Stimulated activated CD4-positive, alpha-beta T cell treated with anti-CD3 and anti-CD28 coated beads, Interleukin-15, amount 100 ng/mL, for 24 hours (primary cell): Measurements from ENCODE around the gene UGT1A4.
"Not testable (repeated sequence)": the region's sequence is repeated elsewhere in the genome, so short reads cannot be mapped to it uniquely, and the experiment has no call there.

ENCODE experiments used
- DNase-seq: peaks from one replicate; pipeline ENCODE4 v3.0.0-alpha.2; 2020

The UGT1A4 gene

DNA sequence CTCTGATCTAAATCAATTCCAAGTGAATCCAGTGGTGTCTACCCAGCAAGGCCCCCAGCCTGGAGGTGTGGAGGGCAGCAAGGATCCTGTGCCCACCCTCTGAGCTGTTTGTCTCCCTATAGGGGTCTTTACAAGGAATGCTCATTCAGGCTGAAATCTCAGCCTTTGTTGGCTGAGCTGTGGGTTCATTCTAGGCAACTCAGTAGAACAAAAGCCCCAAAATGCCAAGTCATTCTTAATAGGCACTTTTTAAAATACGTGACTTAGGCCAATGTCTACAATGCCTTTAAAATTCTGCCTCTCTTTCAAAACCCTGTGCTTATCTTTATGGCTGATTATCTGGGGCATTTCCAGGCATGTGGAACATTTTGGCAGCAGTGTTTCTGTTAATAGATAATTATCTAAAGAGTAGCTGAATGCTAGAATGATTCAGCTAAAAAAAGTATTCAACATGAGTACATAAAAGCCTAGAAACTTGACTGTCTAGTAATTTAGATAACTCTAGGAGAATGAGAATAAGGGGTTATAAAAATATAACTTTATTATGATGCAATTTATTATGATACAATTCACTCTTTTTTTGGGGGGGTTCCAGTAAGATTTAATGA, 18.4 kb upstream of the UGT1A4 start:
- DNase-seq, result no peak

GRCh38 chr2:233700842-233701241, 17.7 kb upstream of the UGT1A4 start:
- not testable (repeated sequence) for DNase-seq

GRCh38 chr2:233702238-233702637, 16.3 kb upstream of the UGT1A4 start:
- DNase-seq, result no peak

GRCh38 chr2:233705911-233706506, 12.5 kb upstream of the UGT1A4 start:
- no peak for DNase-seq

- DNase-seq, result no peak
Observed at GRCh38 chr2:233706720-233707119, 11.8 kb upstream of the UGT1A4 start.

DNA sequence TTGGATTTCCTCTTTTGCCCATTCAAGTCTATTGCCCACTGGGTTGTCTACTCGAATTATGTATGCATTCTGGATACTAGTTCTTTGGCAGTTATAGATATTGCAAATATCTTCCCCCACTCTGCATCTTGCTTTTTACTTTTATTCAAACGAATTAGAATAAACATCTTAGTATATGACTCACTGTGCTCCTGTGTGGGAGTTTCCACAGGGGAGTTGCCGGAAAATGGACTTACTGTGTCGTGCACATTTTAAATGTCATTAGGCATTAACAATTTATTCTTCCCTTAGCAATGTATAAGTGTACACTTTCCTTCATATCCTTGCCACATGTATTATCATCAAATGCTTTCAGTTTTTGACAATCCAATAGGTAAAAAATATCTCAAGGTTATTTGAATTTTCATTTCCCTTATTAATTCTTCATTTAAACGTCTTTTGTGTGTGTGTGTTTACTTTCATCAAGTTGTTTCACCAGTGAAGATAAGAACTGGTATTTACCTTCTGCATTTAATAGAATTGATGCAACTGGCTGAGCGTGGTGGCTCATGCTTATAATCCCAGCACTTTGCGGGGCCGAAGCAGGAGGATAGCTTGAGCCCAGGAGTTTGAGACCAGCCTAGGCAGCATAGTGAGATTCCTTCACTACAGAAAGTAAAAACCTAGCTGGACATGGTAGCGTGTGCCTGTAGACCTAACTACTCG, 10.4 kb upstream of the UGT1A4 start:
- DNase-seq, result no peak

DNA sequence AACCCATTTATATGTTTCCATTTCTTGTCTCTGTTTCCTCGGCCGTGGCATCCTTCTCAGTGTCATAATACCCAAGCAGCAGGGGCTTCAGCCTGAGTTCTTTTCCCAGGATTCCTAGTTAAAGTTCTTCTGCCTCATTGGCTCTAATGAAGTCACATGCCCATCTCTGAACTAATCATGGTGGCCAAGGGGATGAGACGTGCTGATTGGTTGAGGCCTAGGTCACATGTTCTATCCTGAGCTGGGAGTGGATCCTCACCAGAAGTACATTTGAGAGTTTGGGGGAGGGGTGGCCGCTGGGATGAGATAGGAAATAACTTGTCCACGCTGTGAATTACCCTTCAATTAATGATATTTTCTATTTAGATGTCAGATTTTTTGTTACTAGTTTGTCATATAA, 9.6 kb upstream of the UGT1A4 start:
- DNase-seq, result no peak

GRCh38 chr2:233711312-233712008, 7.1 kb upstream of the UGT1A4 start:
- peak; percentile 82 for DNase-seq

- no peak for DNase-seq
Observed at GRCh38 chr2:233712611-233713261, 5.8 kb upstream of the UGT1A4 start, which contains the start of gene UGT1A5. Gene UGT1A5, plus strand, starts transcription at chr2:233712907. Its CDS starts 85 bp downstream, at chr2:233712992.

GRCh38 chr2:233713262-233713615, 5.3 kb upstream of the UGT1A4 start:
- DNase-seq, result no peak

GRCh38 chr2:233714121-233714520, 4.4 kb upstream of the UGT1A4 start:
- DNase-seq, result no peak

GRCh38 chr2:233728723-233729301, 10.3 kb downstream of the UGT1A4 start, which contains the start of gene UGT1A3:
Gene UGT1A3, plus strand, starts transcription at chr2:233729042. Its CDS starts 85 bp downstream, at chr2:233729127.
- DNase-seq, result no peak

DNA sequence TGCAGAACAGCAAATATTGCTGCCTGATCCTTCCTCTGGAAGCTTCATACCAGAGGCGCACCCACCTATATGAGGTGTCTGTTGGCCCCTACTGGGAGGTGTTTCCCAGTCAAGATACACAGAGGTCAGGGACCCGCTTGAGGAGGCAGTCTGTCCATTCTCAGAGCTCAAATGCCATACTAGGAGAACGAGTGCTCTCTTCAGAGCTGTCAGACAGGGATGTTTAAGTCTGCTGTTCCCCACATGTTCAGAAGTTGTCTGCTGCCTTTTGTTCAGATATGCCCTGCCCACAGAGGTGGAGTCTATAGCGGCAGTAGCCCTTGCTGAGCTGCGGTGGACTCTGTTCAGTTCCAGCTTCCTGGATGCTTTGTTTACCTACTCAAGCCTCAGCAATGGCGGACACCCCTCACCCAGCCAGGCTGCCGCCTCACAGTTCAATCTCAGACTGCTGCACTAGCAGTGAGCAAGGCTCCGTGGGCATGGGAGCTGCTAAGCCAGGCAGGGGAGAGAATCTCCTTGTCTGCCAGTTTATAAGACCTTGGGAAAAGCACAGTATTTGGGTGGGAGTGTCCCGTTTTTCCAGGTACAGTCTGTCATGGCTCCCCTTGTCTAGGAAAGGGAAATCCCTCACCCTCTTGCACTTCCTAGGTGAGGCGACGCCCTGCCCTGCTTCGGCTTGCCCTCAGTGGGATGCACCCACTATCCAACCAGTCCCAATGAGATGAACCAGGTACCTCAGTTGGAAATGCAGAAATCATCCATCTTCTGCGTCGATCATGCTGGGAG, 18.5 kb downstream of the UGT1A4 start:
- DNase-seq, result not testable (repeated sequence)

DNA sequence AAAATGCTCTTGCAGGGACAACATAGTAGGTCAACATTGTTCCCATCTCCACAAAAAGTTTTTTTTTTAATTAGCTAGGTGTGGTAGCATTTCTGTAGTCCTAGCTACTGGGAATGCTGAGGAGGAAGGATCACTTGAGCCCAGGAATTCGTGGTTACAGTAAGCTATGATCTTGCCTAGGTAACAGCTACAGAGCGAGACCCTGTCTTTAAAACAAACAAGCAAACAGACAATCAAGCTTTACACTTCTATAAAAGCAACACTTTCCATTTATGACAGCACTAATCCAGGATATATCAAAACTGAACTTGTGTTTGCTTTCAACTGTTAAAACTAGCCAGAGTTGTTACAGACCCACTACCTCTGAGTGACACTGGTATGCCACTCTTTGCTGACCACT, 22.3 kb downstream of the UGT1A4 start:
- DNase-seq, result no peak

GRCh38 chr2:233743464-233744259, 25.1 kb downstream of the UGT1A4 start:
- DNase-seq, result no peak

DNA sequence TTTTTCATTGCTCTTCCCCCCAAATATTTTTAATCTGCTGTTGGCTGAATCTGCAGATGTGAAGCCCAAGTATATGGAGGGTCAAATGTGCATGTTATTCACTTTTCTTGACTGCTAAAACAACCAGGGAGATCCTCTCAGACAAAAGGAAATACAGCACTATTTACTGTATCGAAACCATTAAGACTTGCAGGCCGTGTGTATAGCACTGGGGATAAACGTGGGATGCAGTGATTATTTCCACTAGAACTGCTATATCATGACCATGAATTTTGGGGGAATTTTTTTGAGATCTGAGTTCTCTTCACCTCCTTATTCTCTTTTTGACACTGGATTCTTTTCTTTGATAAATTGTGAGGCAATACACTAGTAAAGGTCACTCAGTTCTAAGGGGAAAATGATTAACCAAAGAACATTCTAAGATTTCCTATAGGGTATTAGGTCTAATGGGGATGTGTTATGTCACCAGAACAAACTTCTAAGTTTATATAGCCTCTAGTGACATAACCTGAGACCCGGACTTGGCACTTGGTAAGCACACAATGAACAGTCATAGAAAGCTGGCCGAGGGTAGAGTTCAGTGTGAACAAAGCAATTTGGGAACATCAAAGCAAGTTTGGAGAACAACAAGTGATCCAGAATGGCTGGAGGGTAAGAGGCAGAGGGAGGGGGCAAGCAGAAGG, 26.7 kb downstream of the UGT1A4 start:
- DNase-seq, result no peak

DNA sequence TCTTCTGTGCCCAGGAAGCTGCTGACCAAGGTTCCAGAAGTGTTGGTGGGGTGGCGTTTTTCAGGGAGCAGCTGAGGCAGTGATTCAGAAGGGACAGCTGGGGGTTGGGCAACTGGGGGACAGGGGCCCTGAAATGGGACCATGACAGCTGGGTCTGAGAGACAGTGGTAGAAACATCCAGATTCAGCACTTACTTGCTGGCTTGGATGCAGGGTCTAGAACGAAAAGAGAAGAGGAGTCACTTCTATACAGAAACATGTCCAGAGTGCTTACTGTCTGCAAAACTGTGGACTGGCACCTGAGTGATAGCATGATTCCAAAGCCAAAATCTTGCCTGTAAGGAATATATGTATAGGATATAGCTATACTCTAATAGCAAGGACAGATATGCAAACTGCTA, 27.3 kb downstream of the UGT1A4 start:
- not testable (repeated sequence) for DNase-seq

- no peak for DNase-seq
Observed at GRCh38 chr2:233746475-233747282, 28.1 kb downstream of the UGT1A4 start.

- no peak for DNase-seq
Observed at GRCh38 chr2:233747283-233747544, 28.7 kb downstream of the UGT1A4 start.

- DNase-seq, result not testable (repeated sequence)
Observed at GRCh38 chr2:233750689-233751088, 32.2 kb downstream of the UGT1A4 start.
